HG03045 (cell line): ENCODE measurements around the gene PSMG4.

ENCODE experiments used
- ATAC-seq: cut with Tn5 transposase; IDR thresholded peaks from one replicate; pipeline ENCODE4 v1.9.1; 2021; ENCODE audit warnings: mild to moderate bottlenecking, moderate library complexity; ENCODE audit not compliant: unreplicated experiment

The PSMG4 gene

DNA sequence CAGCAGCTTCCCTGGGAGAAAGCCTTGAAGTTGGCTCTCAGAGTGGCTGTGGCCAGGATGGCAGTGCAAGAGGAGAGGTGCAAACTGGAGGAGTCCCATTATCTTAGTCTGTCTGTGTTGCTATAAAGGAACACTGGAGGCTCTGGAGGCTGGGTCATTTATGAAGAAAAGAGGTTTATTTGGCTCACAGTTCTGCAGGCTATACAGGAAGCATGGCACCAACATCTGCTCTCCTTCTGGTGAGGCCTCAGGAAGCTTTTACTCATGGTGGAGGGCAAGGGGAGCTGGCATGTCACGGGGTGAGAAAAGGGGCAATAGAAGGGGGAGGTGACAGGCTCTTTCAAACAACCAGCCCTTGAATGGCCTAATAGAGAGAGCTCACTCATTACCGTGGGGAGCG, 47.1 kb downstream of the PSMG4 start:
- no peak for ATAC-seq

DNA sequence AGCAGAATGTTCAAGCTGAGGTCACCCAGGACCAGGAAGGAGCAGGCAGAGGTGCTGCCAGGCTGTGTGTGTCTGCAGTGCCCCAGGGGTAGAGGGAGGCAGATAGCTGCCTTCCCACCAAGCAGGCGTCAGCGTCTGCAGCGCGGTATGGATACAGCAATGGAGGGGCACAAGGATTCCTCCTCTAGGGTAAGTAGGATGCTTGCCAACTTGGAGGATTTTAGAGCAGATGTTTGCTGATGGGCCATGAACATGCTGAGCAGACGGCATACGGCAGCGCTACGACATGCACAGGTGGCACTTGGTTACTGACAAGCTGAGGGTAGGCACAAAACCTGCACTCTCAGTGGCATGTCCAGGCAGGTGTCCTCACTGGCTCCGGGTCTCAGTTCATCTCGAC, 48.1 kb downstream of the PSMG4 start:
- no peak for ATAC-seq

GRCh38 chr6:3307436-3307835, 48.7 kb downstream of the PSMG4 start:
- ATAC-seq: no peak

DNA sequence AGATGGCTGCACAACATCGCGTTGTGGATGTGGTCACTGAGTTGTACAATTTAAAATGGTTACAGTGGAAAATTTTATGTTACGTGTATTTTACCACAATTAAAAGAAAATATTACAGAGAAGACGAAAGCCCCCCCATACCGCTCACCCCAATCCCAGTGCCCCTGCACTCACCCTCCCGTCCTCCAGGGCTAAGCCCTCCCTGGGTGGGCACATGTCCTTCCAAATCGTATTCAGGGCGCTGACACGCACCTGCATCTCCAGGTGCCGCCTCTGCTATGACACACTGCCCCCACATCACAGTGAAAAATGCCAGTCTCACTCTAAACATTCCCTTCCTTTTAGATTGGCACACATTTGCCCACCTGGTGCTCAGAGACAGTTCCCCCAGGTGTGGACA, 49.4 kb downstream of the PSMG4 start:
- ATAC-seq: no peak

- ATAC-seq: no peak
Observed at GRCh38 chr6:3309391-3310050, 50.8 kb downstream of the PSMG4 start.

- no peak for ATAC-seq
Observed at GRCh38 chr6:3310051-3310448, 51.3 kb downstream of the PSMG4 start.

- ATAC-seq: no peak
Observed at GRCh38 chr6:3310703-3311102, 52.0 kb downstream of the PSMG4 start.

DNA sequence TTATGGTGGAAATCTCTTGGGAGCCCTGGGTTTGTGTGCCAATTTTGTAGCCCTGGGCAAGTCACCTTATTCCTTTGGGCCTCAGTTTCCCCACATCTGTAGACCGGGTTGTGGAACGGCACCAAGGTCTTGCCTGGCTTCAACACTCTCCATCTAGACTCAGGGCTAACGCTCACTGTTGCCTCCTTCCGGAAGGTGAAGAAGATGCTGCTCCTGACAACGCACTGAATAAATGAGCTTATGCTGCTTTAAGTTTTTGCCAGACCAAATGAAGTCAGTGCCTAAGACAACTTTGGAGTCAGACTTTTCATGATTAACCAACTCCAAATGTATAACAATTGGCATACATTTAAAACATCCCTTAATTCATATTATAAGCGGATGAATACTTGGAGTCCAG, 53.1 kb downstream of the PSMG4 start:
- no peak for ATAC-seq

DNA sequence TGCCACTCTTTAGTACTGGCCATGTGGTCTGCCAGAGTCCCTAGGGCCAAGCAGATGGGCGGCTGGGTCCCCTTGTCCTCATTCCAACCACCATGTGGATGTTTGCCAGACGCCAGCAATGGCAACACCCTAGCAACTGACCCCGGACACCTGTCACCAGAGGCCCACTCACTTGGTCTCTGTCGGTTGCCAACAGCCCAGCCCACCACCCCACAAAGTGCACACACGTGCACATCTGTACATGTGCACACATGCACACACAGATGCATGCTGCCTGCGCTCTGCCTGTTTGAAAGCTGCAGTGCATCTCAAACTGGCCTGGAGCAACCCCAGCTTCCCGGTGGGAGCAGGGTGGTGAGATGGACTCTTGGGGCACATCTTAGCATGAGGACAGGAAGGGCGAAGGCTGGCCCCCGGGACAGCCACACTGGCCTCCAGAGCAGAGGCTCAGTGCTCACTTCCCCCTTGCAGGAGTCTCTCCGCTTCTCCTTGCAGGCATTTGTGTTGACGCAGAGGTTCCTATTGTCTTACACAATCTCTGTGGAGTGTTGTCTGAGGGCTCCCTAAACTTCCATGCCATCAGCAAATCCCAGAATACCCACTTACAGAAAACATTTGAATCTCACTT, 54.0 kb downstream of the PSMG4 start:
- no peak for ATAC-seq

- ATAC-seq: no peak
Observed at GRCh38 chr6:3314176-3314575, 55.4 kb downstream of the PSMG4 start.

- no peak for ATAC-seq
Observed at GRCh38 chr6:3314621-3315467, 56.1 kb downstream of the PSMG4 start.

DNA sequence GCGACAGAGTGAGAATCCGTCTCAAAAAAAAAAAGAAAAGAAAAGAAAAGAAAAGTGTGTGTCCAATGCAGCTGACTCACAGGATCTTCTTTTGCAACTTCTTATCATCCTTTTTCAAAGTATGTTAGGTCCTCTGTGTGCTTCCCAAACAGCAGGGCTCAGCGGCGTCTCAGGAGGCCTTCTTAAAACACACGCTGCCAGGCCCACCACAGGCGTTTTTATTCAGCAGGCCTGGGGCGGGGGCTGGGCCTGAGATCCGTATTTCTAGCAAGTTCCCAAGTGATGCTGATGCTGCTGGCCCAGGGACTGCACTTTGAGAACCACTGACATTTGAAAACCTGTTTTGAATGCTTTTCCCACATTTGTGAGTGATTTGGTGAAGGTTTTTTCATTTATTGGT, 57.1 kb downstream of the PSMG4 start:
- ATAC-seq: no peak

GRCh38 chr6:3316331-3316730, 57.6 kb downstream of the PSMG4 start:
- no peak for ATAC-seq

- ATAC-seq: no peak
Observed at GRCh38 chr6:3316818-3317217, 58.1 kb downstream of the PSMG4 start.
